ENCODE results near the gene LETM1. TPM values are rescaled to one million over a fixed set of nuclear protein-coding genes. Genes with fewer than 3 reads are reported as not detected.

Gene LETM1
- total RNA-seq, 2 donors from 2014 or later = 32.1 to 34.5 TPM

DNA sequence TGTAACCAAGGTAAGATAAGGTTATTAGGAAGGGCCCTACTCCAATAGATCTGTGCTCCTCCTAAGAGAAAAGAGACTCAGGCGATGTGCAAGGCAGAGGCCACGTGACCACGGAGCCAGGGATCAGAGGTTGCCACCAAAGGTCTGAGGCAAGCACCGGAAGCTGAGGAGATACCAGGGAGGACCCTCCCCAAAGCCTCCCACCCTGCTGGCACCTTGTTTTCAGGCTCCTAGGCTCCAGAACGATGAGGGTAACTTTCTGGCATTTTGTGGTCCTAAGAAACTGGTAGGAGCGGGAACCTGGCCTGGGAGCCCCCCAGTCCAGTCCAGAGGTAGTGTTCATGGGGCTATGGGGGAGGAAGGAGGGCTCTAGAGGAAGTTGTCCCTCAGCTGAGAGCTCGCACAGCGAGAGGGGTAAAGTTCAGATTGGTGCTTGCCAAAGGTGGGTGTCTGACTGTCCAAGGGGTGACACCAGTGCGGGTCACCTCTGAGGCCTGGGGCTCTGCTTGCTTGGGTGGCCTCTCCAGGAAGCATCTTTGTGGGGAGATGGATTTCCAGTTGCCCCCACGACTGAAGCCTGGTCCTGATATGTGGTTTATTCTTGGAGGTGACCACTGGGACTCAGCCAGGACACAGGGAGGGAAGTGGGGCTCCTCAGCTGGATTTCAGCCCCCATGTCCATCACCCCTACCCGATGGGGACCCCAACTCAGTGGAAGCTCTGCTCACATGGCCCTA is 7.5 kb upstream of the LETM1 start:
- Histone ChIP-seq H3K4me1 (peaks cover 0 to 8% of the 10 kb centered on the region in 2 donors), H3K27ac (no peak overlapping the region), H3K9me3 (no peaks in the 10 kb centered on the region), H3K36me3 (no peaks in the 10 kb centered on the region), H3K4me3 (no peak overlapping the region), H3K27me3 (no peaks in the 10 kb centered on the region)
- no peak for DNase-seq (ENCODE audit: low spot score)
- no peak for TF ChIP-seq CTCF (IDR thresholded peaks at IDR 0.05)

- Histone ChIP-seq H3K9me3 (no peaks in the 10 kb centered on the region), H3K4me3 (no peak overlapping the region), H3K27ac (no peak overlapping the region), H3K27me3 (no peaks in the 10 kb centered on the region), H3K4me1 (peaks cover 0 to 8% of the 10 kb centered on the region in 2 donors), H3K36me3 (no peaks in the 10 kb centered on the region)
- DNase-seq (ENCODE audit: low spot score) = no peak
- TF ChIP-seq CTCF (IDR thresholded peaks at IDR 0.05) = no peak
These were observed 7.0 kb upstream of the LETM1 start for GRCh38 chr4:1862961-1863296.

DNA sequence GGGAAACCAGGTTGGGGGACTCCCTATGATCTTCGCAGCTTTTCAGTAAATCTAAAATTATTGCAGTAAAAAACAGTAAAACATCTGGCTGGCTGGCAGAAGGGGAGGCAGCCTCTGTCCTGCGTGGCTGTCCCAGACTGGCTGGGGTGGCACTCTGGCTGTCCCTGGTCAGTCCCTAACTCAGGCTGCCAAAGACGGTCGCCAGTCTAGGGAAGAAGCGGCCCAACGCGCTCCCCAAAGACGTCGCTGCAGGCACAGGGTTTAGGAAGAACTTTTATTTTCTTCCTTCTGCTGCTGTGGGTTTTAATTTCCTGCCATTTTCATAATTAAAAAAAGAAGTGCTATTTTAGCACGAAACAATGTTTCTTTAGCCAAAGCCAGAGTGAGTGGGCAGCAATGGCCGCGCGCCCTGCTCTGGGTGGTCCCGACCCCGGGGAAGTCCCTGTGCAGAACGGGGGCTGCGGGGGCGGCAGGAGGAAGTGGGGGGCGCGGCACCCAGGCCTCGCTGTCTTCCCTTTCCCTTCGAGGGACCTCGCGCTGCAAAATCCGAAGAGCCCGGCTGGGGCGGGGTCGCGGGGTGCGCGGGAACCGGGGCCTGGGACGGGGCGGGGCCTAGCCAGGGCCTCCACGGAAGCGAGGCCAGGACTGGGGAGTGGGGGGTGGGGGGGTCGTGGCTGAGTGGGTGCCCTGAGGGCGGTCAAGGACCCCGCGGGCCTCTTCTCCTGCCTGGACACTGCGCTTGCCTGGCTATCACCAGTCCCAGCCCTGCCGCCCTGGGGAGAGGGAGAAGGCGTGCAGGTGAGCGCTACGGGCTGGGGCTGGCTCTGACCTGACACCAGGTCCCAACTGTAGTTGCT is 6.3 kb upstream of the LETM1 start:
- H3K36me3 ChIP-seq = no peaks in the 10 kb centered on the region
- peaks cover 0 to 11% of the 10 kb centered on the region in 2 donors for H3K4me1 ChIP-seq
- H3K4me3 ChIP-seq = peak overlapping the region in 1 of 2 donors; percentile 19
- TF ChIP-seq CTCF (IDR thresholded peaks at IDR 0.05) = no peak
- H3K27me3 ChIP-seq = no peaks in the 10 kb centered on the region
- H3K27ac ChIP-seq = no peak overlapping the region
- no peak for DNase-seq (ENCODE audit: low spot score)
- H3K9me3 ChIP-seq = no peaks in the 10 kb centered on the region

GRCh38 chr4:1859389-1859753 is 3.4 kb upstream of the LETM1 start:
- Histone ChIP-seq H3K4me3 (no peak overlapping the region), H3K27me3 (no peaks in the 10 kb centered on the region), H3K9me3 (no peaks in the 10 kb centered on the region), H3K27ac (no peak overlapping the region), H3K36me3 (no peaks in the 10 kb centered on the region), H3K4me1 (peaks cover 0 to 29% of the 10 kb centered on the region in 2 donors)
- TF ChIP-seq CTCF (IDR thresholded peaks at IDR 0.05) = no peak
- DNase-seq (ENCODE audit: low spot score) = no peak

DNA sequence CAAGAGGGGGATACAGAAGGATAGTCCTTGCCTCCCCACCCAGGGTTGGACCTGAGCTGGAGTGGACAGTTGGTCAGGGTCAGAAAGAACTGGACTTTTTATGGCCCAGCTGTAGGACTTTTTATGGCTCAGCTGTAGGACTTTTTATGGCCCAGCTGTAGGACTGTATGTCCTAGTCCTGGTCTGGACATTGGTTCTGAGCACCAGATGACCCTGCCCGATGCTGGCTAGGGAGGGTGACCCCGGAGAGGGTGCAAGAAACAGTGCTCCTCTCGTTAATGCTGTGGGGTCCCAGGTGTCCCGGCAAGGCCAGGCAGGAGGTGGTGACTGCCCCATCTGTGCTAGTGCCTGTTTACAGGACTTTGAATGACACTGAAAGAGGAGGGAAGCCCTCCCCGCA is 2.0 kb upstream of the LETM1 start:
- Histone ChIP-seq H3K4me1 (peaks cover 0 to 41% of the 10 kb centered on the region in 2 donors), H3K4me3 (no peak overlapping the region), H3K27ac (no peak overlapping the region), H3K36me3 (no peaks in the 10 kb centered on the region), H3K27me3 (no peaks in the 10 kb centered on the region), H3K9me3 (no peaks in the 10 kb centered on the region)
- TF ChIP-seq CTCF (IDR thresholded peaks at IDR 0.05) = no peak
- DNase-seq (ENCODE audit: low spot score) = no peak

Data from right atrium auricular region (tissue), 2 donors.